ENCODE results near the gene SF3A1.
A peak's percentile ranks its signal among the peaks of the same experiment; 100 is the strongest.

SF3A1 gene

GRCh38 chr22:30327864-30328345 is 28.8 kb downstream of the SF3A1 start:
- peaks cover 34% of the 10 kb centered on the region for H3K4me1 ChIP-seq (ENCODE audit: insufficient read depth, low read length)
- no peak overlapping the region for H3K4me3 ChIP-seq (ENCODE audit: low read depth in 1 of 2, low read length in 2 of 2)
- H3K36me3 ChIP-seq (ENCODE audit: insufficient read depth, low read length) = peaks cover 8% of the 10 kb centered on the region
- no peak overlapping the region for H3K27ac ChIP-seq (ENCODE audit: low read depth, low read length)
- no peaks in the 10 kb centered on the region for H3K9me3 ChIP-seq (ENCODE audit: low read length)
- H3K27me3 ChIP-seq (ENCODE audit: control insufficient read depth in 1 of 2, insufficient read depth in 2 of 2, low read length in 2 of 2) = no peaks in the 10 kb centered on the region
- H3K9ac ChIP-seq (ENCODE audit: low read length) = no peak overlapping the region

DNA sequence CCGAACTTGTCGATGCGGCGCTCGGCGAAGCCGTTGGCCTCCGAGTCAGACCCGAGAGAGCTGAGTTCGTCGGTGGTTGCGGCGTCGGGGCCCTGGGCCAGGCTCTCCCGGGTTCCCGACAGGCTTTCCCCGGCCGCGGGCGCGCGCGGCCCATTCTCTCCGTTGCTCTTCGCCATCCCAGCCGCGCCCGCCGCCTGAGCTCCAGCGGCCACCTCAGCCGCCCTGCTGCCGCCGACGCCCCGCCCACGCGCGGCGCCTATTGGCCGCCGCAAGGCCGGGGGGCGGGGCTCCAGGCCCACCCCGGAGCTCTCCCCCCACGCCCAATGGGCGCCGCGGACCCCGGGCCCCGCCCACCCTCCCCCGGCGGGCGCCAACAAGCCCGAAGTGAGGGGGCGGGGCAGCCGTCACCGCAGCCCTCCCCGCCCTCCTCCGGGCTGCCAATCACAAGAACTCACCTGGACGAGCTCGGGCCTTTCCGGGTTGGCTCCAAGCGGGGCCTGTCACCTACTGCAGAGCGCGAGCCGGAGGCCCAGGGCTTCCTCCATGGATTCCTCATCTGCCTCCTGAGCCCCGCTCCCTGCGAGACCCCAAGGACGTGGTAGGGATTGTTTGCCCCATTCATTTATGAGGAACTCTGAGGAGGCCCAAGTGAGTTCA is 29.9 kb downstream of the SF3A1 start, which contains the start of gene TBC1D10A:
Gene TBC1D10A (minus strand): TSS at position 236 of the 657 bp plus-strand sequence. CDS start 60 bp downstream, at position 176.
- Histone ChIP-seq H3K27ac (ENCODE audit: low read depth, low read length) (peak within 1 kb of the TSS; percentile 81), H3K36me3 (ENCODE audit: insufficient read depth, low read length) (no peaks in the 10 kb centered on the region), H3K4me3 (ENCODE audit: low read depth in 1 of 2, low read length in 2 of 2) (peak within 1 kb of the TSS; percentile 74 to 82), H3K9ac (ENCODE audit: low read length) (peak within 1 kb of the TSS; percentile 60), H3K4me1 (ENCODE audit: insufficient read depth, low read length) (peaks cover 39% of the 10 kb centered on the region), H3K27me3 (ENCODE audit: control insufficient read depth in 1 of 2, insufficient read depth in 2 of 2, low read length in 2 of 2) (no peaks in the 10 kb centered on the region), H3K9me3 (ENCODE audit: low read length) (no peaks in the 10 kb centered on the region)

DNA sequence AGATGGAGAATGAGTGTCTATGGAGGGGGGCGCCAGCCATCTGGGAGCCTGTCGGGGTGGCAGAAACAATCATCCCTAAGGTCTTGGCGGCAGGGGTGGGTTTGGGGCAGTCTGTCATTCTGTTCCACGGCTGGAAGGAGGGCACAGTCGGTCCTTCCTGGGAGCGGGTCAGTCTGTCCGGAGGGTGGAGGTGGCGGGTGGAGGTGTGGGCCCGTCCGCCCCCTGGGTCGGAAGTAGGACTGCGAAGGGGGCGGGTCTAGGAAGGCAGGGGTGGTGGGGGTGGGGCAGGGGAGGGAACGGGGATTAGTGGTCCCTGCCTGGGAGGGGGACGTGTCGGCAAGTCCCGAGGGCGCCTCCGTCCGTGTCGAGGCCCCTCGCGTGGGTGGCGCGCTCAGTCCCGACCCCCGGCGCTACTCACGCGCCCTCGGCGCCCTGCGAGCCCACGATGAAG is 30.4 kb downstream of the SF3A1 start:
- Histone ChIP-seq H3K27ac (ENCODE audit: low read depth, low read length) (peak overlapping the region; percentile 81), H3K9ac (ENCODE audit: low read length) (peak overlapping the region; percentile 60), H3K9me3 (ENCODE audit: low read length) (no peaks in the 10 kb centered on the region), H3K36me3 (ENCODE audit: insufficient read depth, low read length) (no peaks in the 10 kb centered on the region), H3K27me3 (ENCODE audit: control insufficient read depth in 1 of 2, insufficient read depth in 2 of 2, low read length in 2 of 2) (no peaks in the 10 kb centered on the region), H3K4me3 (ENCODE audit: low read depth in 1 of 2, low read length in 2 of 2) (peak overlapping the region; percentile 74 to 82), H3K4me1 (ENCODE audit: insufficient read depth, low read length) (peaks cover 44% of the 10 kb centered on the region)

GRCh38 chr22:30325724-30326254 is 30.9 kb downstream of the SF3A1 start:
- Histone ChIP-seq H3K9ac (ENCODE audit: low read length) (peak overlapping the region; percentile 60), H3K27me3 (ENCODE audit: control insufficient read depth in 1 of 2, insufficient read depth in 2 of 2, low read length in 2 of 2) (no peaks in the 10 kb centered on the region), H3K36me3 (ENCODE audit: insufficient read depth, low read length) (no peaks in the 10 kb centered on the region), H3K4me1 (ENCODE audit: insufficient read depth, low read length) (peaks cover 49% of the 10 kb centered on the region), H3K9me3 (ENCODE audit: low read length) (no peaks in the 10 kb centered on the region), H3K27ac (ENCODE audit: low read depth, low read length) (peak overlapping the region; percentile 51), H3K4me3 (ENCODE audit: low read depth in 1 of 2, low read length in 2 of 2) (peak overlapping the region; percentile 74 to 82)

GRCh38 chr22:30325065-30325720 is 31.5 kb downstream of the SF3A1 start:
- H3K27ac ChIP-seq (ENCODE audit: low read depth, low read length) = peak overlapping the region; percentile 51
- H3K4me1 ChIP-seq (ENCODE audit: insufficient read depth, low read length) = peaks cover 55% of the 10 kb centered on the region
- peak overlapping the region; percentile 74 to 82 for H3K4me3 ChIP-seq (ENCODE audit: low read depth in 1 of 2, low read length in 2 of 2)
- H3K36me3 ChIP-seq (ENCODE audit: insufficient read depth, low read length) = peaks cover 2% of the 10 kb centered on the region
- H3K9ac ChIP-seq (ENCODE audit: low read length) = peak overlapping the region; percentile 60
- H3K9me3 ChIP-seq (ENCODE audit: low read length) = no peaks in the 10 kb centered on the region
- no peaks in the 10 kb centered on the region for H3K27me3 ChIP-seq (ENCODE audit: control insufficient read depth in 1 of 2, insufficient read depth in 2 of 2, low read length in 2 of 2)

DNA sequence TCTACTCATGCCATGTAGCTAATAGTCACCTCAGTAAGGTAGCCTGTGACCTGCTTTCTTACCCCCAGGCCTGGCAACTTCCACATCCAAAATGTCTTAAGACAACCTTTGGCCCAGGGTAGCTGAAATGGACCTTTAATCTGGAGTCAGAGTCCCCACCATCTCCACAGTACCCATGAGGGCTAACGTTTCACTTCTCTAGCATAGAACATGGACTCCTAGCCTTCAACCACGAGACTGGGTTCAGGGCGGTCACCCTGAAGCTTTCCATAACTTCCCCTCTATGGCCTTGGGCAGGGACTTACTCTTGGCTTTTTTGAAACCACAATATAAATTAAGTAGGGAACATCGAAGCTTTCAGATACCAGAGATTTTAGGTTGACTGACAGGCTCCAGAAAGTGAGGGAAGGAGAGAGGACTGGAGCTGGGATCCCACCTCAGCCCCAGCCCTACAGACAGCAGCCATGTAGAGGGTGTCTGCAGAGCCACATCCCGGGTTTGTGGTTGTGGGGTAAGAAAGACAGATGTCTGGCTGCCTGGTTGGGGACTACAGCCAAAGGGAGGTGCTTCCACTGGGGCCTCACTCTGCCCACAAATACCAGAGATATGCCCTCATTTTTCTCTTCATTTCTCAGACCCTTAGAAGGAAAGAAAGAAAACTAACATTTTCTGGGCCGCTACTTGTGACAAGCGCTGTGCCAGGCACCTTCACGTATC is 32.5 kb downstream of the SF3A1 start:
- H3K9ac ChIP-seq (ENCODE audit: low read length) = no peak overlapping the region
- no peaks in the 10 kb centered on the region for H3K27me3 ChIP-seq (ENCODE audit: control insufficient read depth in 1 of 2, insufficient read depth in 2 of 2, low read length in 2 of 2)
- no peak overlapping the region for H3K27ac ChIP-seq (ENCODE audit: low read depth, low read length)
- H3K9me3 ChIP-seq (ENCODE audit: low read length) = no peaks in the 10 kb centered on the region
- H3K4me3 ChIP-seq (ENCODE audit: low read depth in 1 of 2, low read length in 2 of 2) = peak overlapping the region in 1 of 2 donors; percentile 82
- H3K4me1 ChIP-seq (ENCODE audit: insufficient read depth, low read length) = peaks cover 65% of the 10 kb centered on the region
- peaks cover 12% of the 10 kb centered on the region for H3K36me3 ChIP-seq (ENCODE audit: insufficient read depth, low read length)

GRCh38 chr22:30323246-30323645 is 33.4 kb downstream of the SF3A1 start:
- Histone ChIP-seq H3K9me3 (ENCODE audit: low read length) (no peaks in the 10 kb centered on the region), H3K4me1 (ENCODE audit: insufficient read depth, low read length) (peaks cover 68% of the 10 kb centered on the region), H3K4me3 (ENCODE audit: low read depth in 1 of 2, low read length in 2 of 2) (no peak overlapping the region), H3K36me3 (ENCODE audit: insufficient read depth, low read length) (peaks cover 12% of the 10 kb centered on the region), H3K27ac (ENCODE audit: low read depth, low read length) (no peak overlapping the region), H3K27me3 (ENCODE audit: control insufficient read depth in 1 of 2, insufficient read depth in 2 of 2, low read length in 2 of 2) (no peaks in the 10 kb centered on the region), H3K9ac (ENCODE audit: low read length) (no peak overlapping the region)

DNA sequence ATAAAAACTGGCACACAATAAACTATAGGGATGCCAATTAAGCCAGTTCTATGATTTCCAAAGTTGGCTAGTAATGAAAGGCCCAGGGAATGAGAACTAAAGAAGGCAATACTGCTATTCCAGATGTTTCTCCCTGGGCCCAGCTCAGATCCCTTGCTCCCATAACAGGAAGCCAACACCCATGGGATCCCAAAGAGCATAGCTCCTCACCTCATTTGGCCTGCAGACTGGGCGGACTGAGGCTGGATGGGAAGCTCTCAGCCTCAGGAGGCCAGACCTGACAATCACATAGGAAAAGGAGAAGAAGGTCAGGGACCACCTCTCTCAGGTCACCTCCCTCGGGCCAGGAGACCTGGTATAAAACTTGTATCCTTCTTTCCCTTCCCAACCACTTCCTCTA is 35.2 kb downstream of the SF3A1 start:
- Histone ChIP-seq H3K4me3 (ENCODE audit: low read depth in 1 of 2, low read length in 2 of 2) (no peak overlapping the region), H3K9ac (ENCODE audit: low read length) (no peak overlapping the region), H3K27ac (ENCODE audit: low read depth, low read length) (no peak overlapping the region), H3K9me3 (ENCODE audit: low read length) (no peaks in the 10 kb centered on the region), H3K27me3 (ENCODE audit: control insufficient read depth in 1 of 2, insufficient read depth in 2 of 2, low read length in 2 of 2) (no peaks in the 10 kb centered on the region), H3K4me1 (ENCODE audit: insufficient read depth, low read length) (peaks cover 63% of the 10 kb centered on the region), H3K36me3 (ENCODE audit: insufficient read depth, low read length) (peaks cover 12% of the 10 kb centered on the region)

GRCh38 chr22:30320021-30320556 is 36.6 kb downstream of the SF3A1 start:
- H3K9me3 ChIP-seq (ENCODE audit: low read length) = no peaks in the 10 kb centered on the region
- no peak overlapping the region for H3K9ac ChIP-seq (ENCODE audit: low read length)
- no peaks in the 10 kb centered on the region for H3K27me3 ChIP-seq (ENCODE audit: control insufficient read depth in 1 of 2, insufficient read depth in 2 of 2, low read length in 2 of 2)
- H3K27ac ChIP-seq (ENCODE audit: low read depth, low read length) = no peak overlapping the region
- H3K4me1 ChIP-seq (ENCODE audit: insufficient read depth, low read length) = peaks cover 67% of the 10 kb centered on the region
- H3K4me3 ChIP-seq (ENCODE audit: low read depth in 1 of 2, low read length in 2 of 2) = no peak overlapping the region
- peaks cover 12% of the 10 kb centered on the region for H3K36me3 ChIP-seq (ENCODE audit: insufficient read depth, low read length)

DNA sequence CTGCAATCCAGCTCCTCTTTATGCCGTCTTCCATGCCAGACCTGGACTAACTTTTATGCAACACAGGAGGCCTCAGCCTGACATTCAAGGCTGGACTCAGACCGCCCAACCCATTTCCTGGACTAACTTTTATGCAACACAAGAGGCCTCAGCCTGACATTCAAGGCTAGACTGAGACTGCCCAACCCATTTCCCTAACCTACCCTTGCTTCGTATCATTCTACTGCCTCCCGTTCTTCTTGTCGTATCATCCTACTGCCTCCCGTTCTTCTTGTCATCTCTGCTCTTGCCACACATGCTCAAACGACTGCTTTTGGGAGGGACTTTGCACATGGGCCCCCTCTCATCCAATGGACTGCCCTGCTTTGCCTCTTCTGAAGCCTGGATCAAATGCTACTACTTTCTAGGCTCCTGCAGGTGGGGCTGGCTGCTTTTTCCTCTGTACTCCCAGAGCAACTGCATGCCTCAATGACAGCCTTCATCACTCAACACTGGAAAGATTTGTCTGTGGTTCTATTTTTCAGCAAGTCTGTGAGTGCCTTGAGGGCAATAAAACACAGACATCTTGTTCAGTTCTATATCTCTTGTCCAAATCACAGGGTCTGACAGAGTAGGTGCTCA is 37.8 kb downstream of the SF3A1 start:
- Histone ChIP-seq H3K4me3 (ENCODE audit: low read depth in 1 of 2, low read length in 2 of 2) (no peak overlapping the region), H3K9ac (ENCODE audit: low read length) (no peak overlapping the region), H3K36me3 (ENCODE audit: insufficient read depth, low read length) (peaks cover 12% of the 10 kb centered on the region), H3K4me1 (ENCODE audit: insufficient read depth, low read length) (peaks cover 62% of the 10 kb centered on the region), H3K27ac (ENCODE audit: low read depth, low read length) (no peak overlapping the region), H3K27me3 (ENCODE audit: control insufficient read depth in 1 of 2, insufficient read depth in 2 of 2, low read length in 2 of 2) (no peaks in the 10 kb centered on the region), H3K9me3 (ENCODE audit: low read length) (no peaks in the 10 kb centered on the region)

All from muscle layer of colon (tissue), 2 donors.